BJ (cell line): ENCODE results near the gene NFIX. TPM values are rescaled to one million over a fixed set of nuclear protein-coding genes. Genes with fewer than 3 reads are reported as not detected.
"Not testable (repeated sequence)": the region's sequence is repeated elsewhere in the genome, so short reads cannot be mapped to it uniquely, and the experiment has no call there.

Experiments used
- CTCF ChIA-PET: fragments of 350-600 bp; formaldehyde crosslinking; extraction: SDS; loops from one replicate; lab custom pipeline; 2021; ENCODE audit warnings: antibody characterized with exemption, inconsistent platforms; lab: Yijun Ruan, JAX
- POLR2A ChIA-PET: fragments of 300-600 bp; sonication (Branson Sonifier 250); formaldehyde crosslinking; extraction: SDS; loops from one replicate; lab custom pipeline; 2021; ENCODE audit warnings: antibody characterized with exemption; lab: Charles Lee
- DNase-seq: peaks from one replicate; pipeline ENCODE4 v3.0.0-alpha.2; 2011; ENCODE audit warnings: low read depth
- H3K27me3 ChIP-seq: 2 replicates; pipeline ENCODE4 v1.6.0; 2011; ENCODE audit warnings: low read length; ENCODE audit not compliant: control insufficient read depth, insufficient read depth
- H3K36me3 ChIP-seq: 2 replicates; pipeline ENCODE4 v1.5.1; 2011; ENCODE audit warnings: low read length; ENCODE audit not compliant: control insufficient read depth, insufficient read depth
- H3K4me3 ChIP-seq: 2 replicates; pipeline ENCODE4 v1.5.1; 2011; ENCODE audit warnings: low read depth, mild to moderate bottlenecking, control low read depth, low read length
- CTCF ChIP-seq: IDR thresholded peaks from 2 replicates; pipeline ENCODE4 v1.5.1; 2011; ENCODE audit warnings: low read depth, mild to moderate bottlenecking, control low read depth, inconsistent platforms, low read length, moderate library complexity; ENCODE audit not compliant: insufficient read depth
- polyA plus RNA-seq: library from polyadenylated mRNA; depleted of rRNA; stranded (reverse); fragments of >200 nt; gene quantifications from 2 replicates; pipeline ENCODE4 v1.2.3, GENCODE V29; 2011

Gene NFIX
- polyA plus RNA-seq, 1 experiment, result 29.4 TPM

- Histone ChIP-seq H3K36me3 (peaks cover 48% of the 10 kb centered on the region), H3K4me3 (no peak overlapping the region), H3K27me3 (no peaks in the 10 kb centered on the region)
- no peak for TF ChIP-seq CTCF
- ChIA-PET POLR2A (no interaction called here), CTCF (interaction anchor here (0.5 to 5.8 kb wide), 2 partner anchors 17 to 1651 kb away, joined by 3 to 28 read pairs; no protein-coding TSS in a partner anchor)
- no peak for DNase-seq
Observed at GRCh38 chr19:12947702-12948611, 47.3 kb upstream of the NFIX start.

GRCh38 chr19:12948612-12949362 is 46.5 kb upstream of the NFIX start:
- Histone ChIP-seq H3K27me3 (no peaks in the 10 kb centered on the region), H3K4me3 (no peak overlapping the region), H3K36me3 (peaks cover 46% of the 10 kb centered on the region)
- CTCF ChIA-PET, result interaction anchor here (0.5 to 5.8 kb wide), 2 partner anchors 17 to 1652 kb away, joined by 3 to 28 read pairs; no protein-coding TSS in a partner anchor
- POLR2A ChIA-PET, result no interaction called here
- no peak for TF ChIP-seq CTCF
- DNase-seq, result no peak

- H3K36me3 ChIP-seq, result peaks cover 52% of the 10 kb centered on the region
- POLR2A ChIA-PET, result no interaction called here
- CTCF ChIA-PET, result interaction anchor here (5.8 kb wide), 1 partner anchor 16 kb away, joined by 28 read pairs; no protein-coding TSS in a partner anchor
- no peaks in the 10 kb centered on the region for H3K27me3 ChIP-seq
- no peak overlapping the region for H3K4me3 ChIP-seq
- no peak for DNase-seq
- TF ChIP-seq CTCF, result no peak
Observed at GRCh38 chr19:12949363-12950283, 45.7 kb upstream of the NFIX start.

- POLR2A ChIA-PET, DNase-seq, H3K4me3 ChIP-seq, H3K27me3 ChIP-seq: not testable (repeated sequence)
- peaks cover 53% of the 10 kb centered on the region for H3K36me3 ChIP-seq
- CTCF ChIA-PET, result interaction anchor here (5.6 kb wide), 1 partner anchor 13 kb away, joined by 76 read pairs; no protein-coding TSS in a partner anchor
Observed at GRCh38 chr19:12952050-12952449, 43.2 kb upstream of the NFIX start.

- ChIA-PET POLR2A (no interaction called here), CTCF (interaction anchor here (5.6 kb wide), 1 partner anchor 12 kb away, joined by 76 read pairs; no protein-coding TSS in a partner anchor)
- Histone ChIP-seq H3K36me3 (peaks cover 52% of the 10 kb centered on the region), H3K27me3 (no peaks in the 10 kb centered on the region), H3K4me3 (no peak overlapping the region)
- TF ChIP-seq CTCF, result no peak
- no peak for DNase-seq
Observed at GRCh38 chr19:12952488-12953137, 42.7 kb upstream of the NFIX start.
